GM10266 (cell line): ENCODE results near the gene CAMTA1.

Source experiments
- DNase-seq: peaks from one replicate; pipeline ENCODE4 v3.0.0; 2012; ENCODE audit errors: extremely low spot score
- CTCF ChIP-seq: IDR thresholded peaks from 2 replicates; pipeline ENCODE4 v1.5.1; 2012; ENCODE audit warnings: mild to moderate bottlenecking, low read depth; ENCODE audit not compliant: control insufficient read depth, insufficient read depth; ENCODE audit errors: missing control alignments

The CAMTA1 gene

DNA sequence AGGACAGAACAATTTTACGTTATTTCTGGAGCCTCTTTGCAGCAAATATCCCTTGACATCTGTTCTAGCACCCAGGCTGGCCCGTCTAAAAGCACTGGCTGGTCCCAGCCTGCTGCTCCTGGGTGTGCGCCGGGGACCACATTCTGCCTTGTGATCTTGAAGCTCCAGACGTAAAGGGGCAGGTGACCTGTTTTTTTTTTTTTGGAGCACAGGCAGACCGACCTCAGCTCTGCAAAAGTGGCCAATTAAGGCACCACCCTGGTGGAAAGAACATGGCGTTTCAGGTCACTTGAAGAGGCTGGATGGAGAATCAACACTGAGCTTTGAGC lies 13.8 kb upstream of the CAMTA1 start:
- no peak for TF ChIP-seq CTCF
- no peak for DNase-seq

DNA sequence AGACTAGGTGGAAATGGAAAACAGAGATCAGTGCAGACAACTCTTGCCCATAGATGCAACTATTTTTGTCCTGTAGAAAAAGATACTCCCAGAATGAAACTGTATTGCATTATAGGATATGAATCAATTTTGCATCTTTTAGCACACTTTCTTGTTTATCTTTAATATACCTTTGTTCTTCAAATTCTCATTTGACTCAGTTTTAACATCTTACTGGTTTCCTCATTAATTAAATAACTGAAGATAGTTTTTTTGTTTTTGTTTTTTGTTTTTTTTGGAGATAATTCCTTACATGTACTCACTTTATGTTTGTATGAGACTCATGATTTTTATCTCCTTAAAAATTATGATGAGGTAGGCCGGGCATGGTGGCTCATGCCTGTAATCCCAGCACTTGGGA lies 10.9 kb upstream of the CAMTA1 start:
- no peak for TF ChIP-seq CTCF
- DNase-seq, result no peak

DNA sequence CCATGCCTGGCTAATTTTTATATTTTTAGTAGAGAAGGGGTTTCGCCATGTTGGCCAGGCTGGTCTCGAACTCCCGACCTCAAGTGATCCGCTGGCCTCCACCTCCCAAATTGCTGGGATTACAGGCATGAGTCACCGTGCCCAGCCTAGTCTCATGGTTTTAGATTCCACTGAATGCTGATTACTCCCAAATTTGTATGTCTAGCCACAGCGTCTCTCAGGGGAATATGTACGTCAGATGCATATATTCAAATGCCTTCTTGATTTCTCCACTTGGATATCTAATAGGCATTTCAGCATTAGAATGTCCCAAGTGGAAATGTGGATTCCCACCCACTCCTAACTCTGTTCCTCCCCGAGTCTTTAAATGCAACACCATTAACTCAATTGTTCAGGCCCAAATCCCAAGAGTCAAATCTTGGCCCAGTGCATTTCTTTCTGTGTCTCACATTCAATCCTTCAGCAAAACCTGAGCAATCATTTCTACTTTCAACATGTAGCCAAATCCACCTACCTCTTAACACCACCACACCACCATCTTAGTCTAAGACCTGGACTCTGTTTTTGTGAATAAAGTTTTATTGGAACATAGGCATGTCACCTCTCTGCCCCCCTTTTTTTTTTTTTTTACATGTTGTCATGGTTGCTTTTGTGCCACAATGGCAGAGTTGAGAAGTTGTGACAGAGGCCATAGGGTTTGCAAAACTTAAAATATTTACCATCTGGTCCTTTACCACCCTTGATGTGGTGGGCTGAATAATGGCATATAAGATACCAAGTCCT lies 9.8 kb upstream of the CAMTA1 start:
- TF ChIP-seq CTCF, result no peak
- DNase-seq, result no peak

DNA sequence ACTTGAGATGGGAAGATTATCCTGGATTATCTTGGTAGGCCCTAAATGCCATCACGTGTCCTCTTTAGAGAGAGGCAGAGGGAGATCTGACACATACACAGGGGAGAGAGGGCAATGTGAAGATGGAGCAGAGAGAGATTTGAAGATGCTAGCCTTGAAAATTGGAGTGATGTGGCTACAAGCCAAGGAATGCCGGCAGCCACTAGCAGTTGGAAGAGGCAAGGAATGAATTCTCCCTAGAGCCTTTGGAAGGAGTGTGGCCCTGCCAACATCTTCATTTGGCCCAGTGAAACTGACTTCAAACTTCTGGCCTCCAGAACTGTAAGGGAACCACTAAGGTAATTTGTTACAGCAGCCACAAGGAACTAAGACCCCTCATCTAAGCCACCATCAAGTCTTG lies 8.9 kb upstream of the CAMTA1 start:
- no peak for DNase-seq
- TF ChIP-seq CTCF, result no peak

DNA sequence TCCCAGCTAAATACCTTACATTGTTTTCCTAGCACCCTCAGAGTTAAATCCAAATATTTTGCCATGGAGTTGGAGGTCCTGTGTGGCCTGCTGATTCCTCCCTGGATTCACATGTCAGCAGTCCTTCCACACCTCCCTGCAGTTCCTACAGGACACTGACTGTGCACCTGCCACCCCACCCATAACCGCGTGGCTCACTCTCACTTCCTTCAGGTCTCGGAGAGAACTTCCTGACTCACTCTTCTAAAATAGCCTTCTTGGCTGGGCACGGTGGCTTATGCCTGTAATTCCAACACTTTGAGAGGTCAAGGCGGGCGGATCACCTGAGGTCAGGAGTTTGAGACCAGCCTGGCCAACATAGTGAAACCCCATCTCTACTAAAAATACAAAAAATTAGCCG lies 8.4 kb upstream of the CAMTA1 start:
- DNase-seq, result no peak
- no peak for TF ChIP-seq CTCF

GRCh38 chr1:6777813-6778212 lies 7.4 kb upstream of the CAMTA1 start:
- DNase-seq, result no peak
- no peak for TF ChIP-seq CTCF

- no peak for TF ChIP-seq CTCF
- peak; percentile 58 for DNase-seq
Observed at GRCh38 chr1:6779089-6779805, 6.0 kb upstream of the CAMTA1 start.
